Measurements from ENCODE around the gene CNN2. TPM values are rescaled to one million over a fixed set of nuclear protein-coding genes. Genes with fewer than 3 reads are reported as not detected.

The CNN2 gene
- total and polyA plus RNA-seq, 3 experiments from 2014 or later, result 78.1 to 792 (median 78.9) TPM

- Histone ChIP-seq H3K4me3 (ENCODE audit: low read length) (peak overlapping the region; percentile 81), H3K27ac (ENCODE audit: low read depth, low read length) (peak overlapping the region; percentile 90), H3K27me3 (ENCODE audit: insufficient read depth, low read length, poor library complexity, severe bottlenecking) (no peaks in the 10 kb centered on the region), H3K36me3 (ENCODE audit: insufficient read depth, low read length) (peaks cover 31% of the 10 kb centered on the region), H3K9me3 (ENCODE audit: low read length) (no peaks in the 10 kb centered on the region), H3K4me1 (ENCODE audit: insufficient read depth, low read length) (peaks cover 71% of the 10 kb centered on the region)
- H3K27ac Mint-ChIP-seq, result peak overlapping the region; percentile 81 to 100 (median 98)
- no peaks in the 10 kb centered on the region for H3K9me3 Mint-ChIP-seq
- H3K4me3 Mint-ChIP-seq, result peak overlapping the region; percentile 87 to 100 (median 96)
- DNase-seq, result peak; percentile 64 to 83 (median 77)
- ChIA-PET POLR2A (interaction anchor here (0.6 to 17.4 kb wide), 5 partner anchors 13 to 206 kb away, joined by 3 to 737 read pairs (median 4); partner anchors contain the start of genes CNN2 and FAM174C), CTCF (interaction anchor here (4.9 to 12.8 kb wide), 3 partner anchors 13 to 40 kb away, joined by 62 to 264 read pairs (median 135); partner anchors contain the start of gene CNN2)
- H3K4me1 Mint-ChIP-seq, result peaks cover 41 to 69% (median 56%) of the 10 kb centered on the region in 3 donors
- H3K36me3 Mint-ChIP-seq, result peaks cover 13 to 54% (median 15%) of the 10 kb centered on the region in 3 donors
- H3K27me3 Mint-ChIP-seq, result no peaks in the 10 kb centered on the region
These were observed 42.8 kb downstream of the CNN2 start for GRCh38 chr19:1069009-1069779.

- H3K4me3 ChIP-seq (ENCODE audit: low read length), result no peak overlapping the region
- POLR2A ChIA-PET, result interaction anchor here (0.6 to 17.4 kb wide), 5 partner anchors 12 to 205 kb away, joined by 3 to 737 read pairs (median 4); partner anchors contain the start of genes ABCA7 and FAM174C
- Mint-ChIP-seq H3K9me3 (no peaks in the 10 kb centered on the region), H3K27me3 (peaks cover 0 to 2% of the 10 kb centered on the region in 2 donors), H3K27ac (peak overlapping the region in 2 of 8 donors; percentile 61 to 85), H3K4me1 (peaks cover 37 to 60% (median 47%) of the 10 kb centered on the region in 3 donors), H3K4me3 (peak overlapping the region in 4 of 7 donors; percentile 16 to 96 (median 74)), H3K36me3 (peaks cover 15 to 58% (median 17%) of the 10 kb centered on the region in 3 donors)
- peaks cover 67% of the 10 kb centered on the region for H3K4me1 ChIP-seq (ENCODE audit: insufficient read depth, low read length)
- CTCF ChIA-PET, result interaction anchor here (12.8 kb wide), 1 partner anchor 17 kb away, joined by 135 read pairs; no protein-coding TSS in a partner anchor
- H3K27ac ChIP-seq (ENCODE audit: low read depth, low read length), result no peak overlapping the region
- peaks cover 39% of the 10 kb centered on the region for H3K36me3 ChIP-seq (ENCODE audit: insufficient read depth, low read length)
- H3K9me3 ChIP-seq (ENCODE audit: low read length), result no peaks in the 10 kb centered on the region
- H3K27me3 ChIP-seq (ENCODE audit: insufficient read depth, low read length, poor library complexity, severe bottlenecking), result no peaks in the 10 kb centered on the region
- peak in 1 of 5 donors; percentile 27 for DNase-seq
These were observed 44.1 kb downstream of the CNN2 start for GRCh38 chr19:1070576-1070930.

GRCh38 chr19:1070931-1071791 lies 44.8 kb downstream of the CNN2 start:
- peaks cover 41 to 60% (median 48%) of the 10 kb centered on the region in 3 donors for H3K4me1 Mint-ChIP-seq
- peaks cover 21 to 64% (median 22%) of the 10 kb centered on the region in 3 donors for H3K36me3 Mint-ChIP-seq
- DNase-seq, result peak in 2 of 5 donors; percentile 13 to 47
- Histone ChIP-seq H3K9me3 (ENCODE audit: low read length) (no peaks in the 10 kb centered on the region), H3K4me3 (ENCODE audit: low read length) (no peak overlapping the region), H3K27me3 (ENCODE audit: insufficient read depth, low read length, poor library complexity, severe bottlenecking) (no peaks in the 10 kb centered on the region), H3K36me3 (ENCODE audit: insufficient read depth, low read length) (peaks cover 45% of the 10 kb centered on the region), H3K27ac (ENCODE audit: low read depth, low read length) (no peak overlapping the region), H3K4me1 (ENCODE audit: insufficient read depth, low read length) (peaks cover 67% of the 10 kb centered on the region)
- H3K27ac Mint-ChIP-seq, result peak overlapping the region in 6 of 8 donors; percentile 59 to 100 (median 82)
- peak overlapping the region; percentile 45 to 89 (median 65) for H3K4me3 Mint-ChIP-seq
- H3K9me3 Mint-ChIP-seq, result no peaks in the 10 kb centered on the region
- ChIA-PET POLR2A (interaction anchor here (0.6 to 17.4 kb wide), 4 partner anchors 12 to 39 kb away, joined by 3 to 737 read pairs (median 5); partner anchors contain the start of gene ABCA7), CTCF (interaction anchor here (12.8 kb wide), 1 partner anchor 16 kb away, joined by 135 read pairs; no protein-coding TSS in a partner anchor)
- H3K27me3 Mint-ChIP-seq, result peaks cover 0 to 4% of the 10 kb centered on the region in 2 donors

DNA sequence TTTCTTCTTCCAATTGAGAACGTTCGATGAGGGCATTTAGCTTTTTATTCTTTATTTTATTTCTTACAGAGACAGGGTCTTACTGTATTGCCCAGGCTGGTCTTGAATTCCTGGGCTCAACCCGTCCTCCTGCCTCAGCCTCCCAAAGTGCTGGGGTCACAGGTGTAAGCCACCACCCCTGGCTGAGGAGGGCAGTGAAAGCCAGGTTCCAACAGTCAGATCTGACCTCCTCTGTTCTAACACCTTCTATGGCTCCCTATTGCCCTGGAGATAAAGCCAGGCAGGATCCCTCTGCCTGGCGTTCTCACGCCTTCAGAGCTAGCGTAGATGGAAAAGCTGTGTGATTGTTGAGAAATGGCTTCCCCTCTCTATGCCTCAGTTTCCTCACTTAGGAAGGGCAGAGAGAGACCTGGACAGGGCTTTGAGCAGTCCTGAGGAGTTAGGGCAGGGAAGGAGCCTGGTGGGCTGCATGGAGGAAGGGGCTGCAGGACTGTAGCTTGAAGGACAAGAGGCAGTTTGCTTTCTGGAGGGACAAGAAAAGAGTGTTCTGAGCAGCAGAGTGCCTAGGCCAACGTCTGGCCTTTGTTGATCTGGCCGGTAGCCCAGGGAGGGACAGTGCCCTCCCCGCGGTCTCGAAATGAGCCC lies 46.1 kb downstream of the CNN2 start:
- peaks cover 72% of the 10 kb centered on the region for H3K4me1 ChIP-seq (ENCODE audit: insufficient read depth, low read length)
- H3K9me3 ChIP-seq (ENCODE audit: low read length), result no peaks in the 10 kb centered on the region
- peaks cover 0 to 6% of the 10 kb centered on the region in 2 donors for H3K27me3 Mint-ChIP-seq
- H3K4me3 Mint-ChIP-seq, result peak overlapping the region; percentile 13 to 89 (median 65)
- no peak overlapping the region for H3K27ac ChIP-seq (ENCODE audit: low read depth, low read length)
- no peaks in the 10 kb centered on the region for H3K27me3 ChIP-seq (ENCODE audit: insufficient read depth, low read length, poor library complexity, severe bottlenecking)
- H3K9me3 Mint-ChIP-seq, result no peaks in the 10 kb centered on the region
- peaks cover 45 to 64% (median 56%) of the 10 kb centered on the region in 3 donors for H3K4me1 Mint-ChIP-seq
- H3K4me3 ChIP-seq (ENCODE audit: low read length), result no peak overlapping the region
- DNase-seq, result no peak
- CTCF ChIA-PET, result interaction anchor here (0.6 to 12.8 kb wide), 4 partner anchors 15 to 209 kb away, joined by 3 to 135 read pairs (median 4); no protein-coding TSS in a partner anchor
- POLR2A ChIA-PET, result interaction anchor here (17.4 kb wide), 1 partner anchor 10 kb away, joined by 737 read pairs; no protein-coding TSS in a partner anchor
- peaks cover 47% of the 10 kb centered on the region for H3K36me3 ChIP-seq (ENCODE audit: insufficient read depth, low read length)
- peak overlapping the region; percentile 59 to 100 (median 84) for H3K27ac Mint-ChIP-seq
- peaks cover 25 to 74% (median 25%) of the 10 kb centered on the region in 3 donors for H3K36me3 Mint-ChIP-seq

- peaks cover 0 to 6% of the 10 kb centered on the region in 2 donors for H3K27me3 Mint-ChIP-seq
- Histone ChIP-seq H3K27ac (ENCODE audit: low read depth, low read length) (peak overlapping the region; percentile 54), H3K4me1 (ENCODE audit: insufficient read depth, low read length) (peaks cover 77% of the 10 kb centered on the region), H3K27me3 (ENCODE audit: insufficient read depth, low read length, poor library complexity, severe bottlenecking) (no peaks in the 10 kb centered on the region), H3K9me3 (ENCODE audit: low read length) (no peaks in the 10 kb centered on the region), H3K4me3 (ENCODE audit: low read length) (no peak overlapping the region), H3K36me3 (ENCODE audit: insufficient read depth, low read length) (peaks cover 47% of the 10 kb centered on the region)
- peak overlapping the region in 7 of 8 donors; percentile 12 to 100 (median 83) for H3K27ac Mint-ChIP-seq
- H3K4me1 Mint-ChIP-seq, result peaks cover 47 to 71% (median 58%) of the 10 kb centered on the region in 3 donors
- peak in 2 of 5 donors; percentile 53 for DNase-seq
- no peaks in the 10 kb centered on the region for H3K9me3 Mint-ChIP-seq
- peaks cover 25 to 75% (median 25%) of the 10 kb centered on the region in 3 donors for H3K36me3 Mint-ChIP-seq
- ChIA-PET POLR2A (interaction anchor here (4.5 to 18.2 kb wide), 4 partner anchors 2 to 44 kb away, joined by 22 to 737 read pairs (median 440); partner anchors contain the start of genes ABCA7, ARHGAP45 and CNN2), CTCF (interaction anchor here (0.6 to 18.7 kb wide), 5 partner anchors 7 to 171 kb away, joined by 3 to 264 read pairs (median 7); partner anchors contain the start of gene ARHGAP45)
- peak overlapping the region in 6 of 7 donors; percentile 29 to 76 (median 46) for H3K4me3 Mint-ChIP-seq
These were observed 46.9 kb downstream of the CNN2 start for GRCh38 chr19:1073063-1073955.

DNA sequence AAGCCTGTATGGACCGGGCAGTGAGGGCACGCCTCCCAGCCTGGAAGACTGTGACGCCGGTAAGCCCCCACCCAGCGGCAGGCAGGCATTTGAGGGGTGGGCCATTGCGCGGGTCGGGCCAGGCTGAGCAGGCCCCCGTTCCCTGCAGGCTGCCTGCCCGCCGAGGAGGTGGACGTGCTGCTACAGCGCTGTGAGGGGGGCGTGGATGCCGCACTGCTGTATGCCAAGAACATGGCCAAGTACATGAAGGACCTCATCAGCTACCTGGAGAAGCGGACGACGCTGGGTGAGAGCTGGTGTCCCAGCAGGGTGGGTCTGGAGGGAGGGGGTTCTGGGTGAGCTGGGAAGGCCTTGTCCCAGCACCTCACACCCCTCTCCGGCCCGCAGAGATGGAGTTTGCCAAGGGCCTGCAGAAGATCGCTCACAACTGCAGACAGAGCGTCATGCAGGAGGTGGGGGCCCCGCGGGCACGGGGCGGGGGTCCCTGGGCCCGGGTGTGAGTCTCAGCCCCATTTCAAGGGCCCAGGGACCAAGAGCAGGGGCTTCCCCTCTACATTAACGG lies 47.6 kb downstream of the CNN2 start:
- Histone ChIP-seq H3K36me3 (ENCODE audit: insufficient read depth, low read length) (peaks cover 47% of the 10 kb centered on the region), H3K27me3 (ENCODE audit: insufficient read depth, low read length, poor library complexity, severe bottlenecking) (no peaks in the 10 kb centered on the region), H3K4me1 (ENCODE audit: insufficient read depth, low read length) (peaks cover 78% of the 10 kb centered on the region), H3K4me3 (ENCODE audit: low read length) (peak overlapping the region; percentile 34), H3K9me3 (ENCODE audit: low read length) (no peaks in the 10 kb centered on the region), H3K27ac (ENCODE audit: low read depth, low read length) (peak overlapping the region; percentile 54)
- Mint-ChIP-seq H3K27me3 (peaks cover 0 to 6% of the 10 kb centered on the region in 2 donors), H3K4me3 (peak overlapping the region; percentile 50 to 90 (median 70)), H3K36me3 (peaks cover 20 to 72% (median 20%) of the 10 kb centered on the region in 3 donors), H3K27ac (peak overlapping the region; percentile 35 to 100 (median 88)), H3K9me3 (no peaks in the 10 kb centered on the region), H3K4me1 (peaks cover 42 to 68% (median 54%) of the 10 kb centered on the region in 3 donors)
- ChIA-PET POLR2A (interaction anchor here (0.8 to 18.2 kb wide), 13 partner anchors 2 to 201 kb away, joined by 3 to 737 read pairs (median 8); partner anchors contain the start of genes ABCA7, ARHGAP45, CIRBP and CNN2), CTCF (interaction anchor here (0.9 to 18.7 kb wide), 6 partner anchors 8 to 170 kb away, joined by 3 to 264 read pairs (median 6); partner anchors contain the start of genes ARHGAP45 and ATP5F1D)
- DNase-seq, result peak in 1 of 5 donors; percentile 61

All from CD8-positive, alpha-beta memory T cell (primary cell).